GM21825 (cell line): ENCODE results near the gene APP.
A peak's percentile ranks its signal among the peaks of the same experiment; 100 is the strongest.
"Not testable (repeated sequence)": the region's sequence is repeated elsewhere in the genome, so short reads cannot be mapped to it uniquely, and the experiment has no call there.

ENCODE experiments used
- ATAC-seq: cut with Tn5 transposase; IDR thresholded peaks from one replicate; pipeline ENCODE4 v1.9.1; 2021; ENCODE audit warnings: mild to moderate bottlenecking, moderate library complexity; ENCODE audit not compliant: unreplicated experiment

The APP gene

GRCh38 chr21:26165331-26165730 is 5.2 kb downstream of the APP start:
- ATAC-seq, result no peak

GRCh38 chr21:26164311-26164710 is 6.3 kb downstream of the APP start:
- no peak for ATAC-seq

- ATAC-seq, result no peak
These were observed 8.5 kb downstream of the APP start for GRCh38 chr21:26162081-26162480.

- no peak for ATAC-seq
These were observed 10.7 kb downstream of the APP start for GRCh38 chr21:26159869-26160268.

DNA sequence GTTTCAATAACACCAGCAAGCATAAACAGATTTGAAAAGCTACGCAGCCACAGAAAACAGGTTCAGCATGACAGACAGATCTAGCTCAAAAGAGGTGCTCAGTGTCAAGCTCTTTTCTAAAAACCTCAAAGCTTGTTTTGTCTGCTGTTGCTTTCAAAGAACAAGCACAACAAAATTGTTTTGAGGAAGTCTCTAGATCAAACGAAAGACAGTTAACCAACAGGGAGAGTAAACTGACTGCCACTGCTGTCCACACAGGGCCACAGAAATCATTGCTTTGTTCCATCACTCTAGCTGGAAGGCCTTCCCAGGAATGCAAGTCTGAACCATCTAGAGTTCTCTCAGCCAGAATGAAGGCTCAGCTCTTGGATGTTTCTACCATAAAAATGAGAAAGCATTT is 12.8 kb downstream of the APP start:
- no peak for ATAC-seq

GRCh38 chr21:26154753-26155152 is 15.8 kb downstream of the APP start:
- ATAC-seq, result no peak

DNA sequence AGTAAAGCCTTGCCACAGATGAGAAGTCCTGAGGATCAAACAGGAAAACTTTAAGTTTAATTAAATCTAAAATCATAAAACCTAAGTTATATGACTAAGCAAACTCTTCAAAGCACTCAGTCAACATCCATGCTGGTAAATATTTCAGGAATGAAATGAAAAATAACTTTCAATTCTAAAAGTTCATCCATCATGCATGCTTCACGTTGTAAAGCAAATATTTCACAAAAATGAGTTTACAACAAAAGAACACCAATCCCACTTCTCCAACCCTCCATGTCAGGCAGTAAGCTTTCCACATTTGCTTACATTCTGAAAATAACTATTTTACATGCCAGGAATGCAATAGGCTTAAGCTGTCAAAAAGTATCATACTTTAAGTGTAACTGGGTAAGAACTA is 16.8 kb downstream of the APP start:
- ATAC-seq, result no peak

- no peak for ATAC-seq
These were observed 21.7 kb downstream of the APP start for GRCh38 chr21:26148840-26149354.

GRCh38 chr21:26148071-26148839 is 22.3 kb downstream of the APP start:
- no peak for ATAC-seq

DNA sequence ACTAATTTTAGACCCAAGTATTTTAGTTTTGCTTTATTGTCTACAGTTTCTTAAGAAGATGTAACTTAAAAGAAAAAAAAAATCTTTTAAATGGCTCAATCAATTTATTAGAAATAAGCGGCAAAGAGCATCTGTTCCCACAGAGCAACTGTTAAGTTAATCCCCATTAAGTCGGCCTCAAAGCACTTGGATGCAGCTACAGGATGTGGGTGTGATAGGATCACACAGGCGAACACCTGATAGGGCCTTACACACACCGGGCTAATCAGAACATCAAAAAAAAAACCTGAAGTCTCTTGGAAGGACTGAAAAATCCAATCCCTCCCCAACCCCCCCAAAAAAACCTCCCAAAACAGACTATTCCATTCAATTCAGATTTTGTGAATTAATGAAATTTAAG is 23.0 kb downstream of the APP start:
- ATAC-seq, result no peak

GRCh38 chr21:26146681-26147080 is 23.9 kb downstream of the APP start:
- no peak for ATAC-seq

- ATAC-seq, result no peak
These were observed 26.5 kb downstream of the APP start for GRCh38 chr21:26144031-26144430.

- no peak for ATAC-seq
These were observed 28.2 kb downstream of the APP start for GRCh38 chr21:26142363-26142762.

- ATAC-seq, result no peak
These were observed 29.6 kb downstream of the APP start for GRCh38 chr21:26140926-26141325.

- ATAC-seq, result no peak
These were observed 30.4 kb downstream of the APP start for GRCh38 chr21:26140164-26140579.

- no peak for ATAC-seq
These were observed 31.8 kb downstream of the APP start for GRCh38 chr21:26138615-26139257.

- no peak for ATAC-seq
These were observed 33.0 kb downstream of the APP start for GRCh38 chr21:26137379-26138060.

DNA sequence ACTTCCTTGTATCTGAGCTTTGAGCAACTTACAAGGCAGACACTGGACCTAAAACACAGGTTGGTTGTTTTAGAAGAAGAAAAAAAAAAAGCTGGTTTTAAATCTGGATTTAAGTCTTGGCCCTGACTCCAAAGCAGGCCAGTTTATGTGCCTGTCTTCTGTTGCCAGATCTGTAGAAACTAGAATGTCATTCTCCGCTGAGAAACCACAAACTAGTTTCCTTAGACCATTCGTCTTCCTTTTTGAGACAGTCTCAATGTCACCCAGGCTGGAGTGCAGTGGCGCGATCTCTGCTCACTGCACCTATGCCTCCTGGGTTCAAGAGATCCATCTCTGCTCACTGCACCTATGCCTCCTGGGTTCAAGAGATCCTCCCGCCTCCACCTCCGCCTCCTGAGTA is 33.9 kb downstream of the APP start:
- ATAC-seq, result peak; percentile 95

DNA sequence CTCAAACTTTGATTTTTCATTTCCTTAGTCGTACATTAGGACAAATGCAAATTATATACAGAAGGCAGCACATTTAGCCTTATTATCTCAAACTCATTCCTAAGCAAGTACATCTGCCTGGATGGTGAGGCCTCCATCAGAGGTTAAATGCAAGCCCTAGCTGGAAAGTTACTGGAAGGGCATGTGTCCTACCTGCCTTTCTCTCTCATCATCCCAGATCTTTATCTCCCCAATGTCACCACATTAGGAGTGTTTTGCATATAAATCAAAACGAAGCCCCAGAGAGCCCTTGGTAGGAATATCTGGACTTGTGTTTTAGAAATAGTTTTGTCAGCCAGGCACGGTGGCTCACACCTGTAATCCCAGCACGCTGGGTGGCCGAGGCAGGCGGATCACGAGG is 35.0 kb downstream of the APP start:
- ATAC-seq, result no peak

GRCh38 chr21:26131554-26131953 is 39.0 kb downstream of the APP start:
- no peak for ATAC-seq

DNA sequence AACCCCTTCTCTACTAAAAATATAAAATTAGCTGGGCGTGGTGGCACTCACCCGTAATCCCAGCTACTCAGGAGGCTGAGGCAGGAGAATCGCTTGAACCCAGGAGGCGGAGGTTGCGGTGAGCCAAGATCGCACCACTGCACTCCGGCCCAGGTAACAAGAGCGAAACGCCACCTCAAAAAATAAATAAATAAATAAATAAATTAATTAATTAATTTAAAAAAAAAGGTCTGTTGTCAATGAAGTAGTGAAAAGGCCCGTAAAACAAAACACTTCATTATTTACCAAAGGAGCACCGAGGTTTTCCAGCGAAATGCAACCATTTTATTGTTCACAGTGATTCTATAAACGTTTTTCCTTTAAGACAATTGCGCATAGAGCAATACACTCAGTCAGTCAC is 39.5 kb downstream of the APP start:
- ATAC-seq, result not testable (repeated sequence)
